Measurements from ENCODE around the gene SORCS2.

GRCh38 chr4:7287274-7287917 is 95.1 kb downstream of the SORCS2 start:
- TF ChIP-seq CTCF (IDR thresholded peaks at IDR 0.05; ENCODE audit: low read length) (no peak), EZH2 (IDR thresholded peaks at IDR 0.05; ENCODE audit: borderline replicate concordance, low read length) (no peak)

Measured in OCI-LY1 (cell line).